ENCODE measurements around the gene WDR43. TPM values are rescaled to one million over a fixed set of nuclear protein-coding genes. Genes with fewer than 3 reads are reported as not detected.

The WDR43 gene
- total RNA-seq, 4 donors from 2014 or later: 25.3 to 43.7 (median 30.4) TPM

DNA sequence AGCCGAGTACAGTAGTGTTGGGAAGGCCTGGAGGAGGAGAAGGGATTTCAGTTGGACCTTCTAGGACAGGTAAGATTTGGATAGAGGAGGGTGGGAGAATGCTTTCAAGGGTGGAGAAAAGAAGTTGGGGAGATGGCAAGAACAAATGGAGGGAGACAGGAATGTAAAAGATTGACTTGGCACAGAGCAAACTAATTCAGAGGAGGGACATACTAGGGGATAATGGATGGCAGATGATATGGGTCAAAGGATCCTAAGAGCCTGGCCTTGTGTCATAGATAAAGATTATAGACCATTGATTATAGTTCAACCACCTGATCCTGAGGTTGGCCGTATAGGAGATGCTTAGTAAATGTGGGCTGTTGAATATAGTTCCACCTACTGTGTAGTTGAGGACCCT lies 12.4 kb downstream of the WDR43 start:
- H3K36me3 ChIP-seq: peaks cover 30 to 44% of the 10 kb centered on the region in 2 donors
- H3K9me3 ChIP-seq: no peaks in the 10 kb centered on the region
- H3K4me1 ChIP-seq: no peaks in the 10 kb centered on the region
- intact Hi-C loops (cut with DNase I): no loop called here
- no peak for DNase-seq
- H3K4me3 ChIP-seq (replicated peaks in 1 of 3): no peak overlapping the region
- H3K27me3 ChIP-seq: no peaks in the 10 kb centered on the region
- TF ChIP-seq, protein P1, sequence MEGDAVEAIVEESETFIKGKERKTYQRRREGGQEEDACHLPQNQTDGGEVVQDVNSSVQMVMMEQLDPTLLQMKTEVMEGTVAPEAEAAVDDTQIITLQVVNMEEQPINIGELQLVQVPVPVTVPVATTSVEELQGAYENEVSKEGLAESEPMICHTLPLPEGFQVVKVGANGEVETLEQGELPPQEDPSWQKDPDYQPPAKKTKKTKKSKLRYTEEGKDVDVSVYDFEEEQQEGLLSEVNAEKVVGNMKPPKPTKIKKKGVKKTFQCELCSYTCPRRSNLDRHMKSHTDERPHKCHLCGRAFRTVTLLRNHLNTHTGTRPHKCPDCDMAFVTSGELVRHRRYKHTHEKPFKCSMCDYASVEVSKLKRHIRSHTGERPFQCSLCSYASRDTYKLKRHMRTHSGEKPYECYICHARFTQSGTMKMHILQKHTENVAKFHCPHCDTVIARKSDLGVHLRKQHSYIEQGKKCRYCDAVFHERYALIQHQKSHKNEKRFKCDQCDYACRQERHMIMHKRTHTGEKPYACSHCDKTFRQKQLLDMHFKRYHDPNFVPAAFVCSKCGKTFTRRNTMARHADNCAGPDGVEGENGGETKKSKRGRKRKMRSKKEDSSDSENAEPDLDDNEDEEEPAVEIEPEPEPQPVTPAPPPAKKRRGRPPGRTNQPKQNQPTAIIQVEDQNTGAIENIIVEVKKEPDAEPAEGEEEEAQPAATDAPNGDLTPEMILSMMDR (IDR thresholded peaks at IDR 0.05): no peak
- no peak for TF ChIP-seq POLR2A (IDR thresholded peaks at IDR 0.05)
- 95 to 97% methylated on average over 2 of the region's 2 CpGs for WGBS, 2 donors
- H3K27ac ChIP-seq: no peak overlapping the region

DNA sequence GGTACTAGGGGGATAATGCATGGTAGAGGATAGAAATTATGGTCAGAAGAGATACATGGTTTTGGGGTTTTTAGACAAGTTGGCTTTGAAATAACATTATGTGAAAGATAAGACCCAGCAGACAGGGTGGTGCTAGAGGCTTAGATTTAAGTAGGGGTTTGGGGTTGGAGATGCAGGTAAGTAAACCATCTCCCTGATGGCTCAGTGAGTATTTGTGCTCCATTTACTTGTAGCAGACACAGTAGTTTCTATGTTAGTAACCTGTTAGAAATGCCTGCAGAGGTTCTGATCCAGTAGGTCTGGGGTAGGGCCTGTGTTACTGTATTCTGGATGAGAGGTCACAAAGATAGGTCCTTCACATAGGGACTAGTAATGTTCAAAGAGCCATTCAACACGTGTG lies 13.7 kb downstream of the WDR43 start:
- TF ChIP-seq, protein P1 (IDR thresholded peaks at IDR 0.05): no peak
- TF ChIP-seq POLR2A (IDR thresholded peaks at IDR 0.05): no peak
- peaks cover 34 to 40% of the 10 kb centered on the region in 2 donors for H3K36me3 ChIP-seq
- H3K9me3 ChIP-seq: no peaks in the 10 kb centered on the region
- H3K27me3 ChIP-seq: no peaks in the 10 kb centered on the region
- H3K4me3 ChIP-seq (replicated peaks in 1 of 3): no peak overlapping the region
- H3K4me1 ChIP-seq: no peaks in the 10 kb centered on the region
- intact Hi-C loops (cut with DNase I): no loop called here
- DNase-seq: no peak
- no peak overlapping the region for H3K27ac ChIP-seq
- WGBS, 2 donors: 89% methylated on average over 1 of the region's 1 CpG; no CpG with 5 or more reads in 1 of the 2 donors

DNA sequence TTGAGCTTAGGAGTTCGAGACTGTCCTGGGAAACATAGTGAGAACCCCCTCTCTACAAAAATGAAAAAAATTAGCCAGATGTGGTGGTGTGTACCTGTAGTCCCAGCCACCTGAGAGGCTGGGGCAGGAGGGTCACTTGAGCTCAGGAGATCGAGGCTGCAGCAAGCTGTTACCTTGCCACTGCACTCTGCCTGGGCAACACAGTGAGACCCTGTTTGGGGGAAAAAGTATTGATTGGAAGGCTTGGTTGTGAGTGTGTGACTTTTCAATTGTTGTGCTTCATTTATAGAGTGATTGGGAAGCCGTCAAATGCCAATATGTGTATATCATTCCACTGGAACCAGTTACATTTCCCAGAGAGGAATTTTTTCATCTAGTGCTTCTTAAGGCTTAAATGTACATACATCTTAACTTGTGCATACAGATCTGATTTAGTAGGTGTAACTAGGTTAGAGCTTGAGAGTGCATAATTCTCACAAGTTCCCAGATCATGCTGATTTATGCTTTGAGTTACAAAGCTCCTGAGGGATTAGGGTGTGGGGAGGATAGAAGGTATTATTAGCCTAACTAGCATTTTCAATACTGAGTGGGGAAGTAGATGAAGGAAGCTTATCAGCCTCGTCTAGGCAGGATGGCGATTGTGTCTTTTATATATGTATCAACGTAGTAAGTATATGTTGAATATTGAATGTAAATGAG lies 15.3 kb downstream of the WDR43 start:
- no peak overlapping the region for H3K4me3 ChIP-seq (replicated peaks in 1 of 3)
- no peak for DNase-seq
- no peaks in the 10 kb centered on the region for H3K9me3 ChIP-seq
- no peak overlapping the region for H3K27ac ChIP-seq
- intact Hi-C loops (cut with DNase I): no loop called here
- peaks cover 47 to 51% of the 10 kb centered on the region in 2 donors for H3K36me3 ChIP-seq
- no peaks in the 10 kb centered on the region for H3K27me3 ChIP-seq
- no peak for TF ChIP-seq POLR2A (IDR thresholded peaks at IDR 0.05)
- TF ChIP-seq, protein P1 (IDR thresholded peaks at IDR 0.05): no peak
- no peaks in the 10 kb centered on the region for H3K4me1 ChIP-seq
- WGBS, 2 donors: 95 to 96% methylated on average over 6 of the region's 6 CpGs

DNA sequence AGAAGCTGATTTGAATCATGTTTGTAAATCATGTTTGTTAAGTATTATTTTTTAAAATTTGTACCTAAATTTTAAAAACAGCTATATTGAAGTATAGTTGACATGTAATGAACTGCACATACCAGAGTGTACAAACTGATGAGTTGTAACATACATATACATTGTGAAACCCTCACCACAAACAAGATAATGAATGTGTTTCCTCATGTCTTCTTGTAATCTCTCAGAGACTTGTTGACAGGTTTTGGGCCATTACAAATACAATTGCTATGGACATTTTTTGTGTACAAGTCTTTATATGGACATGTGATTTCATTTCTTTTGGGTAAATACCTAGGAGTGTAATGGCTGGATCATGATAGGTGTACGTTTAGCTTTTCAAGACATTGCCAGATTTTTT lies 21.5 kb downstream of the WDR43 start:
- DNase-seq: no peak
- TF ChIP-seq, protein P1 (IDR thresholded peaks at IDR 0.05): no peak
- no peak for TF ChIP-seq POLR2A (IDR thresholded peaks at IDR 0.05)
- no peaks in the 10 kb centered on the region for H3K9me3 ChIP-seq
- H3K36me3 ChIP-seq: peaks cover 16 to 34% of the 10 kb centered on the region in 2 donors
- no peak overlapping the region for H3K4me3 ChIP-seq (replicated peaks in 1 of 3)
- no peaks in the 10 kb centered on the region for H3K4me1 ChIP-seq
- WGBS, 2 donors: 97 to 100% methylated on average over 1 of the region's 1 CpG
- intact Hi-C loops (cut with DNase I): no loop called here
- no peak overlapping the region for H3K27ac ChIP-seq
- no peaks in the 10 kb centered on the region for H3K27me3 ChIP-seq

DNA sequence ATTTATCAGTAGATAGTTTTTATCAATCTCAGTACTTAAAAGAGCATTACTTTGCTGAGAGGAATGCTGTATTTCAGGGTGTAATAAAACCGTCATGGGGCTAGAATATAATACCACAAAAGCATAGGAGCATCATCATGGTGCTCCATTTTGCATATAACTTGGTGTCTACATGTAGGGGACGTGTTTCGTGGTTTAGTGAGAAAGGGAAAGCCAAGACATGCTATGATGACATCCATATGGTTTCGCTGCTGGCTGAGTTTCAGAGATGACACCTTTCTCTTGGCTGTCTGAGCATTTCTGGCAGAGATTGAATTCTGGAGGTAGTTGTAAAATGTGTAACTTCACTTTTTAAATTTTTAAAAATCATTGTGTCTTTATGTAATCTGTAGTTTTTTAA lies 32.4 kb downstream of the WDR43 start:
- WGBS, 2 donors: 95 to 98% methylated on average over 4 of the region's 4 CpGs
- no peak for TF ChIP-seq POLR2A (IDR thresholded peaks at IDR 0.05)
- TF ChIP-seq, protein P1 (IDR thresholded peaks at IDR 0.05): no peak

More for the DNA sequence above, 32.4 kb downstream of the WDR43 start:
- H3K4me3 ChIP-seq (replicated peaks in 1 of 3): no peak overlapping the region
- DNase-seq: no peak
- no peaks in the 10 kb centered on the region for H3K27me3 ChIP-seq
- H3K27ac ChIP-seq: no peak overlapping the region
- intact Hi-C loops (cut with DNase I): no loop called here
- peaks cover 43 to 47% of the 10 kb centered on the region in 2 donors for H3K36me3 ChIP-seq
- no peaks in the 10 kb centered on the region for H3K9me3 ChIP-seq
- no peaks in the 10 kb centered on the region for H3K4me1 ChIP-seq

All from thyroid gland (tissue), 4 donors.